ENCODE data around the gene KIF12. TPM values are rescaled to one million over a fixed set of nuclear protein-coding genes. Genes with fewer than 3 reads are reported as not detected.
A peak's percentile ranks its signal among the peaks of the same experiment; 100 is the strongest.

Gene KIF12
- polyA plus RNA-seq, 10 donors = 0.19 to 5.1 (median 0.52) TPM; not detected in 2

DNA sequence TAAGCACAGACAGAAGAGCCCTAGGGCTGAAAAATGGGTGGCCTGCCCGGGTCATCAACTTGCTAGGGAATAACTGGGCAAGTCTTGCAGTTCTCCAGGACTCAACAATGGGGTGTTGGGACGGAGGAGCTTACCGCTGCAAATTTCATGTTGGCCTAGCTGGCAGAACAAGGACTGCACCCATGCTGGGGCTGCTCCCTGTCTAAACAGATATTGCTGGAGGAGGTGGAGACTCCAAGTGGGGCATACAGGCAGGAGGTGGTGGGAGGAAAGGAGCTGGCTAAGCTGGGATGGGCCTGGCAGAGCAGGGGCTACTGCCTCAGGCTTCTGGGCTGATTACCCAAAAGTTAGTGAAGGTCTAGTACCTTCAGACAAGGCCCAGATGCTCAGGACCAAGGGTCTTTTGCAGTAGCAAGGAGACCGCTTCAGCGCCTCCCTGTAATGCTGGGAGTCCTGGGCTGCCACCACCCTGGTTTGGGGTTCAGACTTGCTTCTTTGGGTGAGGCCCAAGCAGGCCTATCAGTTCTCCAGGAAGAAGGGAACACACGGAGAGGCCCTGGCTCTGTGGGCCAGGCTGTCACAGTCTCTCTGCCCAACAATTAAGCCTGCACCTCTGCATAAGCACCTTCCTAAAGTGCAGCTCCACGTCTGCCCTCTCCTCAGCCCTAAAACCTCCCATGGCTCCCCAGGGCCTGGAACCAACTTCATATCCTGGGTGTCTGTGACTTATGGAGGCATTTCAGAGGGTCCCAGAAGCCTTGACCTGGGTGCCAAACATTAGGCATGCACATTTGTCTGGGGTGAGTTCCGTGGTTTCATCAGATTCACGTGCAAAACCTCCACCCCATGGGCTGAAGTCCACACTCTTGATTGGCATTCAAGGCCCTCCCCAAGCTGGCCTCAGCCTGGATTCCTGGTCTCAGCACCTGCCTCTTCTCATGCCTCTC, 24.2 kb upstream of the KIF12 start:
- no peak for DNase-seq

DNA sequence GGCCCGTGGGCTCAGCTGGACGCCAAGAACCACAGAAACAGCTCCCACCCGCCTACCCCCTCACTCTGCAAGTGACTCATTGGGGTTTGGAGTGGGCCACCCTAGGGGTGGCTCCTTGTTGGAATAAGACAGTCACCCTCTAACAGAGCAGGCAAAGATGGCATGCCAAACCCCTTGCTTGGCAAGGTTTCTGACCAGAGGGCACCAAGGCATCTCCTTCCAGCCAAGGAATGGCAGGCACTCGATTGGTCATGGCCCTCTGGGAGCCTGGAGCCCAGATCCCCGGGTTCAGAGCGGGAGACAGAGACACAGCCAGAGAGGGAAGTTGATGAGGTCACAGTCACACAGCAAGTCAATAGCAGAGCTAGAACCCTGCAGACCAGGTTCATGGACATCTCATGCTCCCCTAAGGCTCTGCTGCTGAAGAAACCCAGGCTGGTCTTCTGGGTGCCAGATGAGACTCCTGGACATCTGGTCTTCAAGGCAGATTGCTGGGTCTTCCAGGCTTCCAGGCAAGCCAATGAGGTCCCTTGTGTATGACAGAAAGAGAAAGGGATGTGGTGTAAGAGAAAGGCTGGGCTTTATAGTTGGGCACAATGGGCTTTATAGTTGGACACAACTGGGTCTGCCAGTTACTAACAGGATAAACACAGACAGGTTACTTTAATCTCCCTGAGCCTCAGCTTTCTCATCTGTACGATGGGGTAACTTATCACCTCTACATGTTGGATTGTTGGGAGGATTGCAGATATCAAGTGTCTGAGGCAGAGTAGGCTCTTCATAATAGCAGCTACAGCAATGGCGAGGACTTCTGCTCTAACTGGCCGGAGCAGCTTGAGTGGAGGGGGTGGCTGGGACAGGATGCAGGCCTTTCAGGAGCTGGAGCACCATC, 23.3 kb upstream of the KIF12 start:
- no peak for DNase-seq

DNA sequence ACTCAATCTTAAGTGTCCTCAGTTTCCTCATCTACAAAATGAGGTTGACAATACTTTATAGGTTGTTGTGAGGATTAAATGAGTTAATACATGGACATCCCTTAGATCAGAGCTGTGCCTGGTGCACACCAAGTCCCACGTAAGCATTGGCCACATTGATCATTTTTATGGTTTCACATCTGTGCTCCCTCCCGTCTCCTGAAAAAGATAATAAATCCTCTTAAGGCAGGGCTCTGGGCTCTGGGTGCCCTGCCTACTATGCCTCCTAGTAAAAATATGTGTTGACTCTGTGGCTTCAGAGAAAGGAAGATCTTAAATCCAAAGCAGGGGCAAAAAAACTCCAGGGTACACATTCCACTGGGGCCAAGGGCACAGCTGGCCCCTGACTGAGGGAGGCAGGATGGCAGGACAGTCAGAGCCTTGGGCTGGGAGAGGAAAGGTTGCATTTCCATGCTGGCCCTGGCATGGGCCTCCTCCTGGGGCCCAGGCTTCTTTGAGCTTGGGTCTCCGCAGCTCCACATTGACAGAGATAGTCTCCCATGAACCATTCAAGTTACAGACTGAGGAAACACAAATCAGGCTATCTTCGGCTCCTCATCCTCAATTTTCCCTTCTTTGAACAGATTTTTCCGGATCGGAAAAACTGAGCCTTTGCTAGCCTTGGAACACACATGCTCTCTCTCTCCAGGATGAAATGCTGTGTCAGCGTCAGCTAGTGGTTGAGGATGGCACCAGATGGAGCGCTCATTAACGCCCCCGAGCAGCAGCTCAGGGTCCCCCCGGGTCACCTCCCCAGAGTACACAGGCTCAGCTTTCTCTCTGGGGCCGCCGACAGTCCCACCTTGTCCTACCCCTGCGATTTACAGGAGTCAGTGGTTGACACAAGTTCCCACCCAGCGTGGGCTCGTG, 22.4 kb upstream of the KIF12 start:
- peak in 1 of 3 donors; percentile 63 for DNase-seq

DNA sequence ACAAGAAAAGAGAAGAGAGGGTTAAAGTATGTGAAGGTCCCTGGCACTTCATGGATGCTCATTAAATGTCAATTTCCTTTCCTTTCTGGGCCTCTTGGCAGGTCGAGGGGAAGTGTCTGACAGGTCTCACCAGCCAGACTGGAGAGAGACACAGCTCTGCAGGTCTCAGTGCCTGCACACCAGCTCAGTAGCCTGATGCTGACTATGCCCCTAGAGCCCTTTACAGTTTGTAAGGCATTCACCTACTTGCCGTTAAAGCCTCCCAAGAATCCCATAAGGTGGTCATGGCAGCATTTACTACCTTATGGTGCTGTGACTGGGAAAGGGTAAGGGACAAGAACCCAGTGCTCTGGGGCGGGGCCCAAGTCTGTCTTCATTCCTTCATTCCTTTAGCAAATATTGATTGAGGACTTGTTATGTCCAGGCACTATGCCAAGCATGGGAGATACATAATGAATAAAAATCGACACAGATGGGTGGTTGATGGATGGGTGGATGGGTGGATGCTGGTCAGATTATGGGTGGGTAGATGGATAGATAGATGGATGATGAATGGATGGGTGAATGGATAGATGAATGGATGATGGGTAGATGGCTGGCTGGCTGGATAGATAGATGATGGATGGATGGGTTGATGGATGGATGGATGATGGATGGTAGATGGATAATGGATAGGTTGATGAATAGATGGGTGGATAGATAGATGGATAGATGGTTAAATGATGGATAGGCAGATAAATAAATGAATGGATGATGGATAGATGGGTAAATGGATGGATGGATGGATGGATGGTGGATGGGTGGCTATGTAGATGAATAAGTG, 21.3 kb upstream of the KIF12 start:
- peak in 1 of 3 donors; percentile 19 for DNase-seq

DNA sequence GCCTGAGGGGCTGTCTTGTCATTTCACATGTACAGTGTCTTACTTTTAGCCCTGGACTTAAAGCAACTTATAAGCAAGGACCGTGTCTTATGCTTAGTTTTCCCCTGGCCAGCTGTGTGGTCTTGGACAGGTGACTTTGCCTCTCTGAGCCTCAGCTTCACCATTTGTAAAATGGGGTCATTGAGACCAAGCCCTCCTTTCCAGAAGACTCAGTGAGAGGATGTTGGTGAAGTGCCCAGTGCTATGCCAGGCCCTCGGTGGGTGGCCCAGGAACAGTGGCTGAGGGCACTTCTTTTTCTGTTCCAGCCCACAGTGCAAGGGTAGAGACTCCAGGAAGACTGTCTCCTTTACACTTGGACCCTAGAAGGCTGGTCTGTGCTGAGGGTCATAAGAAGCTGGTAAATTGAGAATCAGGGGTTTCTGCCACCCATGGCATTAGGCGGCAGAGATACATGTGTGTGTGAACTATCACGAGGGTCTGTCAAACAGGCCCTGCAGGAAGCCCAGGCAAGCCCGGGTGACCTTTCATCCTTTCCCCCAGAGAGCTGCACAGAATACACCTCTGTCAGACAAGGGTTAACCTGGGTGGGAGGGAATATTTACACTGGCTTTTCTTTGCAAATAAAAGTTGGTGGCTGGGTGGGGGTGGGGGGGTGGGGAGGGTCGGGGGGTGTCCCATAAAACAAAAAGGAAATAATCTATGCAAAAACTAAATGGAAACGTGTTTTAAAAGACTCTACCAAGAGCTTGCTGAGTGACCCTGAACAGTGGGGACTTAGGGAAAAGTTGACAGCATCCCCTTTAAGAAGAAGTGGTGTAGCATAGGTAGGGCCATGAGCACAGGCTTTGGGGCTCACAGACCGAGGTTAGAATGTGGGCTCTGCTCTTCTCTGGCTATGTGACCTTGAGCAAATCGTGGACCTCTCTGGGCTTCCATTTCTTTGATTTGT, 20.4 kb upstream of the KIF12 start:
- DNase-seq = no peak

DNA sequence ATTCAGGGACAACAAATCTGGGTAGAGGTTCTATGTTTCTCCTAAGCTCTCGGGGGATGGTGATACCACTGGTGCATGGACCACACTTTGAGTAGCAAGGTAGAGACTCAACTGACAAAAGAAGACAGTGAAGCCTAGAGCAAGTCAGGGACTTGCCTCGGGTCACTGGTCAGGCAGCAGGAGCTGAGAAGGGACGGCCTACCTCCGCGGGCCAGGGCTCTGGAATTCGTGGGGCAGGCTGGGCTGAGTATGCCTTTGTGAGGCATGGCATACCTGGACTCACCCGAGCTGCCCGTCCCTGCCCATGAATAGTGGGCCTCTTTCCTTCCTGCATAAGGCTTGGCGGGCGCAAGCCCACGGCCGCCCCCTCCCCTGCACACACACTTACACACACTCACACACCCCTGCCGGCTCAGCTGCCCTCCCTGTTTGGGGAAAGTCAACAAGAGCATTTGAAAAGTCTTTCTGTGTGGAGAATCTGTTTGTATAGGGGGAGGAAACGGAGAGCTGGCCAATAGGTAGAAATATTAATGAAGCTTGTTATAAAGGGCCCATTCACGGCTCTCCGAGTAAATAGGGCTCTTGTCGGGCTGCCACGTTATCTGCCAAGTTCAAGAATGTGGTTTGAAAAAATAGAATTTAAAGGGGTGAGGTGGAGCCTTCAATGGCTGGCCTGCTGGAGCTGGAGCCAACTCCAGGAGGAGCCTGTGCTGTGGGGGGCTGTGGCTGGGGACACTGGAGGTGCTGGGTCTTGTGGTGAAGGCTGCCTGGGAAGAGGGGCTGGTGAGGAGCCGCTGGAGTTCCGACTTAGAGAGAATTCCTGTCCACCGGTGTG, 19.1 kb upstream of the KIF12 start:
- DNase-seq = no peak

DNA sequence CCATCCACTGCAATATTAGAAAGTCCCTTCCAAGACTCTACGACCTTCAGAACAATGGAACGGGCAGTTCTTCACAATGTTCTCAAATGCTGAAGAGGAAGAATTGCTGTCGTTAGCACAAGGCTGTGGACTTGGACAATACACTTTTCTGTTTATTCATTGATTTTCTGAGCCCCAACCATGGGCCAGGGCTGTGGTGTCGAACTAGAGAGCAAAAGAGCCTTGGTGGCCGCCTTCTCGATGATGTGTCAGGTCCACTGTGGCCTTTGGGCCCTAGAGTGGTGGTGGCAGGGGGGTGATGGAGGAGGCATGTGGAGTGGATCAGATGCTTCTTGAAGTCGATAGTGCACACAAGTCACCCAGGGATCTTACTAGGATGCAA, 18.5 kb upstream of the KIF12 start:
- DNase-seq = no peak

DNA sequence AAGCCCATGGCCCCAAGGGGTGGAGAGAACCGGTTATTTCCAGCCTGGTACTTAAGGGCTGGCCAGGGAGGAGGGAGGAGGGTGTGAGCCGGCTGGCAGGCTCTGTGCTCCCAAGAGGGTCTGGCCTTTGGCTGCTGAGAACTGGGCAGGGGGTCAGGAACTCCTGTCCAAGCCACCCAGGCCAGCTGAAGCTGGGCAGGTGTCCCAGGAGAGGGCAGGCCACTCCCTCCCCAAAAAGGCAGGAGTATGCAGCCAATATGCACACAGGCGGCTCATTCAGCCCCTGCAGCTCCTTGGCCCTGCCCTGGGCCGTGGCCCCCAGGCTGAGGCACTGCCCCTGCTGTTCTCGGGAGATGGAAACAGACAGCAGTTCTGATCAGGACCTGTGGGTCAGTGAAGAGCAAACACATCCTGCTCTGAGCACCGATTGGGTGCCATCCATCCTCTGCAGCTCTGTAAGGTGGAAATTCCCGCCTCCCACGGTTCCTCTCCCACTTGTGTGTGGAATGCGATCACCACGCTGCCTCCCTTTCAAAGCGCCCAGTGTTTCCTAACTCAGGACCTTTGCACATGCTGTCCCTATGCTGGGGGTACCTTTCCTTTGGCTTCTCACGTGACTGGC, 17.1 kb upstream of the KIF12 start:
- DNase-seq = no peak

DNA sequence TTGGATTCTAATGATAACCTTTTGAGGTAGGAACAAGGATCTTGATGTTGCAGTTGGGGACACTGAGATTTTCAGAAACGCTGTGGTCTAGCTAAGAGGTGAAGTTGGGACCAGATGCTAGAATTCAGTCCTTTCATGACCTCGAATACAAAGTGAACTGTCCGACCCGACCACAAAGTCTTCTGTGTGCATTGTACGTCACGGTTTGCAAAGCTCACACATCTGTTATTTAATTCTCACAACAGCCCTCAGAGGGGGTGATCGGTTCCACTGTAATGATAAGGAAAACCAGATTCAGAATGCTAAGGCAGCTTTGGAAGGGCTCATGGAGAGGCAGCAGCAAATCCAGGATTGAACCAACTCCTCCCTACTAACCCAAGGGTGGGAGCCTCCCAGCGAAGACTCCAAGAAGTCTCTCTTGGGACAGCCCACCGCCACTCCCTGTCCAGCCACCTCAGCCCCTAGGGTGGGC, 16.6 kb upstream of the KIF12 start:
- DNase-seq = peak in 1 of 3 donors; percentile 39

DNA sequence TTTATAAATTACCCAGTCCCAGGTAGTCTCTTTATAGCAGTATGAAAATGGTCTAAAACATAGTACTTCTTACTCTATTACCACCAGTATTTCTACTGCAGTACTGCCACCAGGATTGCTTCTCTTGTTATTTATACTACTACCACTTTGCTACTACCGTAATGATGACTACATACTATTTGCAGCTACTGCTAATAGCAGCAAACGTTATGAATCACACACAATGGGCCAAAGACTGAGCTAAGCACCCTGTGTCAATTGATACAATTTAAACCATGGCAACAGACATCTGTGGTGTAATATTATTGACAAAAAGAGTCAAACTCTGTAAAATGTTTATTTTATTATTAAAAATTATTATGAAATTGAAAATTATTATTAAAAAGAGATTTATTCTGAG, 15.3 kb upstream of the KIF12 start:
- DNase-seq = no peak

DNA sequence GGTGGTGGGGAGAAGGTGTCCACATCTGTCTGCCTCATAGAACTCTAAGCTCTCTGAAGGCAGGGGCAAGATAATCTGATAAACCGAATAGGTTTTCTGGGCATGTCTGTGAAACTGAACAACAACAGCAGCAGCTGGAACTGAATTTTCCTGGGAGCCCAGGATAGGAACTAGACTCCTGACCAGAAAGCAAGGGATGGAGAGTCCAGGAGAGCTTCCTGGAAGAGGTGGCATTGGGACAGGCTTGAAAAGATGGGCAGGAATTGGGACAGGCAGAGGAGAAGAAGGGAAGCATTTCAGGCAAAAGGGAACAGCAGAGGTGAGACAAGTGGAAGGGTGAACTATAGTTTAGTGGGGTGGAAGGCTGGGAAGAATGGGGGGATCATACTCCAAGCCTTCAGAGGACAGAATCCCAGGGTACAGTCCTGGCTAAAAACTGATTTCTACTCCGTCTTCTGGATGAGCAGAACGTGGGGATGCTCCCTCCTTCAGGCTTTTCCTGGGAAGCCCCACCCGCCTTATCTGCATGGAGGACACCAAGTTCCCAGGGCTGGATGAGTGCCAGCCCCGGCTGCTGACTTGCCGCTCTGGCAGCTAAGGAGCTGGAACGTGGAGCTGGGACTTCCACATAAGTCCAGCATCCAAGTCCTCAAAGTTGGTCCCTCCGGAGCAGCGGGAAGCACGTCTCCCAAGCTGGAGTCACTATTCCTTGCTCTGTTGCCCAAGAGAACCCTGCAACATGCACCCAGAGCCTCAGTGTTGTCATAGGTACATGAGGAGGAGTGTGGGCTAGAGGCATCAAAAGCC, 13.9 kb upstream of the KIF12 start:
- peak; percentile 67 to 83 (median 69) for DNase-seq

DNA sequence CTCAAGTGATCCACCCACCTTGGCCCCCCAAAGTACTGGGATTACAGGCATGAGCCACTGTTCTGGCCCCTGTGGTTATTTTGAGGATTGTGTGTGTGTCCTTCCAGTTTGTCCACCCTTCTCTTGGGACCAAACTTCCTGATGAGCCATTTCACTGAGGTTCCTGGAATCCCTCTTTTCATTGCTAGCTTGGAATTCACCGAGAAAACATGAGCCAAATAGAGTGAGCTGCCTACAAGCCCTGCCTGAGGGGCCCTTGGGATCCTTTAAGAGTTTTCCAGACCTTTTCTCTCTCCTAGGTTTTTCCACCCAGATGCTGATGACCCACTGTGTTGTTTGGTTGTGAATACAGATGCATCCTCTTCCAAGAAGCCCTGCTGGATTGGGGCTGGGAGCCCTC, 13.2 kb upstream of the KIF12 start:
- peak in 2 of 3 donors; percentile 27 to 56 for DNase-seq

DNA sequence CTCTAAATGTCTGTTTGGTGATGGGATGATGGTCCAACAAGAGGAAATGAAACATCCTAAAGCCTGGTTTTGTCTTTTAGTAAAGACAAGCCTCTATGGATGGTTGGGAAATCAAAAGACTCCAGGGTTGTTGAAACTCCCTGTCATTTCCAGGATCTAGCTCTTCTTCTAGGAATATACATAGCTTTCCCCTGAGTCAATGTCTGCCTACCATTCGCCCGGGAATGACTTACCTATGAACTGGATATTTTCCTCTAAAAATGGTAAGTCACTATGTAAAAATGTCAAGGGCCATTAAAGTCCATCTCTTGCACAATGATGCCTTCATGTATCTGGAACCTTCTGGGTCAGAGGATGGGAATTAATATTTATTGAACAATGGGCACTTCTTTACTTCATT, 11.1 kb upstream of the KIF12 start:
- peak in 1 of 3 donors; percentile 79 for DNase-seq

DNA sequence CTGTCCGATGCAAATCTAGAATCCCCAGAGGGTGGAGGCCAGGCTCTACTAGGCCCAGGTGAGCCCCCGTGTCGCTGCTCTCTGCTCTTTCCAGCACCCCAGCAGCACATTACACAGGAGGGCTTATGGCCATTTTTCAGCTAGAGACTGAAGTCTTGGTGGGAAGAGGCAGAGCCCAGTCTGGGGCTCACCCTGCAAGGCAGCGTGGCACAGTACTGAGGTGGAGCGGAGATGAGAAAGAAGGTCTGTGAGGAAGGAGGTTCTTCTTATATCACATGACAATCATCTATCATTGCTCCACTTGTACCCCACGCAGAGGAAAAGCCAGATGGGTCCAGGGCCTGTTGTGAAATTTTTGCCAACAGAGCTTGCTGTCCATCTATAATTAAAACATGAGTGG, 10.0 kb upstream of the KIF12 start:
- DNase-seq = no peak

DNA sequence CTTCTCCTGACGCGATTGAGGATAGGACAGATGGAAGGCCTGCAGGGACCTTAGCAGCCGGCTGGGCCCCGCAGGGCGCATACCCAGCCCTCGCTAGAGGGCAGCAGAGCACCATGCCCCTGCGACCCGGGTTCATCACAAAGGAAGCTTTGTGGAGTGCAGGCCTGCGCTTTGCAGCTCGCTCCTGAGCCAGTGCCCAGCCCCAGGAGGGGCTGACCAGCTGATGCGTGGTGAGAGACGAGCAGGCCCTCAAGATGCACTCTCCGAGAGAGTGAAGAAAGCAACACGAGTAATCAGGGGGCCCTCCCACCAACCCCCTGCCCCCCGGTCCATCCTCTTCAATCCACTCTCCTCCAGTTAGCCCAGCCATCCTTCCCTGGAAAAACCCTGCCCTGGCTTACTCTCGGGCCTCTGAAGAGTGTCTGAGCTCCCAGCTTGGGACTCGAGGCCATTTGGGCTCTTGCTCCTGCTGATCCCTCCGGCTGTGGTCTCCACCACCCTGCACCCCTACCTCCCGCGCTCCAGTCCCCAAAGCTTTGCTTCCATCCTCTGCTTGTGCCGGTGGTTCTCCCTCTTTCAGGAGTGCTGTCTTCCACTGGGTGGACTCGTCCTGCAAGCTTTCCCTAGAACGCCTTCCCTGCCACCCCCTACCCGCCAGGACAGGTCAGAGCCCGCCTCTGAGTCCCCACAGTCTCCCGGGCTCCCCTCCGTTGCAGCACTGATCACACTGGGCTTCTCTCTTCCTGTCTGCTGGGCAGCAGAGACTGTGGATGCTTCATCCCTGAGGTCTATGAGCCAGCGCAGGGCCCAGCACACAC, 9.1 kb upstream of the KIF12 start:
- DNase-seq = peak; percentile 62 to 89 (median 84)
